ENCODE results near the gene STPG3. TPM values are rescaled to one million over a fixed set of nuclear protein-coding genes. Genes with fewer than 3 reads are reported as not detected.

STPG3 gene
- total RNA-seq, 5 donors from 2014 or later (not counting 1 experiment from before 2014, with no cell fraction given), result 0.54 TPM; not detected in 4

DNA sequence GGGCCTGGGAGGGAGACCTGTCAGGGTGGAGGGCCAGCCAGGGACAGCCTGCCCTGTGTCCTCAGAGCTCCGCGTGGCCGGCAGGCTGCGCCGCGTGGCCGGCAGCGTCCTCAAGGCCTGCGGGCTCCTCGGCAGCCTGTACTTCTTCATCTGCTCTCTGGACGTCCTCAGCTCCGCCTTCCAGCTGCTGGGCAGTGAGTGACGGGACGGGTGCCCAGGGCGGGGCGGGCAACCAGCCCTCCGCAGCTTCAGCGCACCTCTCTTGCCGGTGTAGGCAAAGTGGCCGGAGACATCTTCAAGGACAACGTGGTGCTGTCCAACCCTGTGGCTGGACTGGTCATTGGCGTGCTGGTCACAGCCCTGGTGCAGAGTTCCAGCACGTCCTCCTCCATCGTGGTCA, 18.6 kb upstream of the STPG3 start:
- peaks cover 4 to 13% (median 4%) of the 10 kb centered on the region in 3 donors for H3K4me1 Mint-ChIP-seq
- CTCF ChIA-PET, result interaction anchor here in 1 of 2 donors (0.6 kb wide), 1 partner anchor 41 kb away, joined by 3 read pairs; no protein-coding TSS in a partner anchor
- H3K27me3 Mint-ChIP-seq, result peaks cover 3 to 16% of the 10 kb centered on the region in 2 donors
- no peaks in the 10 kb centered on the region for H3K9me3 Mint-ChIP-seq
- H3K36me3 Mint-ChIP-seq, result no peaks in the 10 kb centered on the region
- DNase-seq (no peak), ATAC-seq (replicated peaks in 1 of 4) (no peak)
- no peak overlapping the region for H3K4me3 Mint-ChIP-seq
- Histone ChIP-seq H3K36me3 (ENCODE audit: control insufficient read depth in 2 of 2, extremely low read depth in 1 of 2, insufficient read depth in 1 of 2, low read length in 1 of 2) (no peaks in the 10 kb centered on the region), H3K27ac (ENCODE audit: low read length) (no peak overlapping the region), H3K4me1 (ENCODE audit: control insufficient read depth in 1 of 2, extremely low read depth in 1 of 2, insufficient read depth in 2 of 2, low read length in 2 of 2) (peaks cover 3 to 23% of the 10 kb centered on the region in 2 experiments), H3K9me3 (no peaks in the 10 kb centered on the region), H3K27me3 (replicated peaks in 1 of 2; ENCODE audit: control insufficient read depth in 2 of 2, extremely low read depth in 1 of 2, insufficient read depth in 2 of 2, low read length in 1 of 2) (peaks cover 0 to 70% of the 10 kb centered on the region in 2 experiments), H3K4me3 (ENCODE audit: control insufficient read depth in 1 of 2, extremely low read depth in 1 of 2, low read length in 1 of 2) (no peak overlapping the region)
- 91% methylated on average over 24 of the region's 24 CpGs for WGBS (ENCODE audit: insufficient coverage)
- POLR2A ChIA-PET, result no interaction called here
- H3K27ac Mint-ChIP-seq, result no peak overlapping the region

DNA sequence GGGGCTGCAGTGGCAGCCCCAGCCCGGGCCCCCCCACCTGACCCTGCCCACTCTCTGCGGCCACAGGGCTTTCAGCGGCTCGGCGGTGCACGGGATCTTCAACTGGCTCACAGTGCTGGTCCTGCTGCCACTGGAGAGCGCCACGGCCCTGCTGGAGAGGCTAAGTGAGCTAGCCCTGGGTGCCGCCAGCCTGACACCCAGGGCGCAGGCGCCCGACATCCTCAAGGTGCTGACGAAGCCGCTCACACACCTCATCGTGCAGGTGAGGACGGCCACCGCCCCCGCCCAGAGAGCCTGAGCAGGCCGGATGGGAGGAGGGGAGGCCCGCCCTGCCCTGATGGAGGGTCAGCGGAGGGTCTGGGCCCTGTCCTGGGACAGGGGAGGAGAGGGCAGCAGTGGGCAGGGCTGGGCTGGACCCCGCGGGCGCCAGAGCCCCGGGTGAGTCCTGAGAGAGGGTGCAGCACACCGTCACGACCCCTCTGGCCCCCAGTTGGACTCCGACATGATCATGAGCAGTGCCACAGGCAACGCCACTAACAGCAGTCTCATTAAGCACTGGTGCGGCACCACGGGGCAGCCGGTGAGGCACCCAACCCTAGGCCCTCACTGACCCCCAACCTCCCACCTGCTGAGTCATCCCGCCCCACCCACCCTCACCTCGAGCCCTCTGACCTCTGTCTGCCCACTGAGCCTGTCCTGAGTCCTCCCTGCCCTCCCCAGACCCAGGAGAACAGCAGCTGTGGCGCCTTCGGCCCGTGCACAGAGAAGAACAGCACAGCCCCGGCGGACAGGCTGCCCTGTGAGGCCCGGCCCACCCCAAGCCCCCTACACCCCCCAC, 17.7 kb upstream of the STPG3 start:
- POLR2A ChIA-PET, result no interaction called here
- no peak overlapping the region for H3K4me3 Mint-ChIP-seq
- Histone ChIP-seq H3K4me3 (ENCODE audit: control insufficient read depth in 1 of 2, extremely low read depth in 1 of 2, low read length in 1 of 2) (no peak overlapping the region), H3K36me3 (ENCODE audit: control insufficient read depth in 2 of 2, extremely low read depth in 1 of 2, insufficient read depth in 1 of 2, low read length in 1 of 2) (no peaks in the 10 kb centered on the region), H3K4me1 (ENCODE audit: control insufficient read depth in 1 of 2, extremely low read depth in 1 of 2, insufficient read depth in 2 of 2, low read length in 2 of 2) (peaks cover 3 to 28% of the 10 kb centered on the region in 2 experiments), H3K27ac (ENCODE audit: low read length) (no peak overlapping the region), H3K9me3 (no peaks in the 10 kb centered on the region), H3K27me3 (replicated peaks in 1 of 2; ENCODE audit: control insufficient read depth in 2 of 2, extremely low read depth in 1 of 2, insufficient read depth in 2 of 2, low read length in 1 of 2) (peaks cover 0 to 65% of the 10 kb centered on the region in 2 experiments)
- WGBS (ENCODE audit: insufficient coverage), result 82% methylated on average over 30 of the region's 40 CpGs
- H3K27ac Mint-ChIP-seq, result no peak overlapping the region
- no peaks in the 10 kb centered on the region for H3K36me3 Mint-ChIP-seq
- CTCF ChIA-PET, result interaction anchor here in 1 of 2 donors (0.6 kb wide), 1 partner anchor 42 kb away, joined by 3 read pairs; no protein-coding TSS in a partner anchor
- peaks cover 0 to 14% of the 10 kb centered on the region in 2 donors for H3K27me3 Mint-ChIP-seq
- ATAC-seq (replicated peaks in 1 of 4) (no peak), DNase-seq (no peak)
- H3K4me1 Mint-ChIP-seq, result peaks cover 4 to 14% (median 6%) of the 10 kb centered on the region in 3 donors
- no peaks in the 10 kb centered on the region for H3K9me3 Mint-ChIP-seq

DNA sequence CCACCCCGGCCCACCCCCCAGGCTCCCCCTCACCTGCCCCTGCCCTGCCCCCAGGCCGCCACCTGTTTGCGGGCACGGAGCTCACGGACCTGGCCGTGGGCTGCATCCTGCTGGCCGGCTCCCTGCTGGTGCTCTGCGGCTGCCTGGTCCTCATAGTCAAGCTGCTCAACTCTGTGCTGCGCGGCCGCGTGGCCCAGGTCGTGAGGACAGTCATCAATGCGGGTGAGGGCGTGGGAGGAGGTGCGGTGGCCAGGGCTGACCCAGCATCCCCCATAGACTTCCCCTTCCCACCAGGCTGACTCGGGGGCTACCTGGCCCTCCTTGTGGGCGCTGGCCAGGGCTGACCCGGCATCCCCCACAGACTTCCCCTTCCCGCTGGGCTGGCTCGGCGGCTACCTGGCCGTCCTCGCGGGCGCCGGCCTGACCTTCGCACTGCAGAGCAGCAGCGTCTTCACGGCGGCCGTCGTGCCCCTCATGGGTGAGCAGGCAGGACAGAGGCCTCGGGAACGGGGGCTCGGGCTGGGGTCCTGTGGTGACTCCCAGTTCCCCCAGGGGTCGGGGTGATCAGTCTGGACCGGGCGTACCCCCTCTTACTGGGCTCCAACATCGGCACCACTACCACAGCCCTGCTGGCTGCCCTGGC, 16.9 kb upstream of the STPG3 start:
- no peaks in the 10 kb centered on the region for H3K36me3 Mint-ChIP-seq
- H3K4me3 Mint-ChIP-seq, result no peak overlapping the region
- 75% methylated on average over 25 of the region's 40 CpGs for WGBS (ENCODE audit: insufficient coverage)
- ChIA-PET CTCF (no interaction called here), POLR2A (no interaction called here)
- H3K27me3 Mint-ChIP-seq, result peaks cover 0 to 14% of the 10 kb centered on the region in 2 donors
- DNase-seq (no peak), ATAC-seq (replicated peaks in 1 of 4) (no peak)
- peaks cover 3 to 36% of the 10 kb centered on the region in 2 experiments for H3K4me1 ChIP-seq (ENCODE audit: control insufficient read depth in 1 of 2, extremely low read depth in 1 of 2, insufficient read depth in 2 of 2, low read length in 2 of 2)
- H3K4me1 Mint-ChIP-seq, result peaks cover 10 to 19% (median 12%) of the 10 kb centered on the region in 3 donors
- peaks cover 0 to 57% of the 10 kb centered on the region in 2 experiments for H3K27me3 ChIP-seq (replicated peaks in 1 of 2; ENCODE audit: control insufficient read depth in 2 of 2, extremely low read depth in 1 of 2, insufficient read depth in 2 of 2, low read length in 1 of 2)
- H3K27ac ChIP-seq (ENCODE audit: low read length), result no peak overlapping the region
- no peak overlapping the region for H3K4me3 ChIP-seq (ENCODE audit: control insufficient read depth in 1 of 2, extremely low read depth in 1 of 2, low read length in 1 of 2)
- no peak overlapping the region for H3K27ac Mint-ChIP-seq
- H3K9me3 ChIP-seq, result no peaks in the 10 kb centered on the region
- H3K9me3 Mint-ChIP-seq, result no peaks in the 10 kb centered on the region
- peaks cover 0 to 3% of the 10 kb centered on the region in 2 donors for H3K36me3 ChIP-seq (ENCODE audit: control insufficient read depth in 2 of 2, extremely low read depth in 1 of 2, insufficient read depth in 1 of 2, low read length in 1 of 2)

DNA sequence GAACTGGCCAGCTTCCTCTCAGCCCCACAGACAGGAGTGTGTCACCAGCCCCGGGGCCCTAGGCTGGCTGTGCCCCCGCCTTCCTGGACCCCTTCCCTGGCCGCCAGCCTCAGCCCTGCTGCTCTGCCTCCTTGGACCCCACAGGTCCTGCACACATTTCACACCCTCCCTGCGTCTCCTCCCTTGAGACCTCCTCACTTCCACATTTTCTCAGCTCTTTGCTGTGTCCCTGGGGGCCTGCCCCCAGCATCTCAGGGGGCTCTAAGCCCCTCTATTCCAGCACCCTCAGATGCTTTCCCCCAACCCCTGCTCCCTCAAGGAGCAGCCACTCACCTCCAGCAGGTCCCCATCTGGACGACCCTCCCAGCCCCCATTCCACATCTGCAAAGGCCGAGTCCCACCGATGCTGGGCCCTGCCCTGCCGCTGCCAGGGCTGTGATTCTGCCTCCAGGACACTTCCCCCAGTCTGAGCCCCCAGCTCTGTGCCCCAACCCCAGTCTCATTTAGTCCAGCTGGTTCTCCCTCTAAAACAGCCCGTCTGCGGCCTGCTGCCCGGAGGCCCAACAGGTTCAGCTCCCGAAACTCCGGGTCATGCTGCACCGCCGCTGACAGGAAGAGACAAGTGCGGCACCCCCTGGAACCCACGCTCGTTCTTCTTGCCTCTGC, 16.2 kb upstream of the STPG3 start:
- Histone ChIP-seq H3K36me3 (ENCODE audit: control insufficient read depth in 2 of 2, extremely low read depth in 1 of 2, insufficient read depth in 1 of 2, low read length in 1 of 2) (peaks cover 0 to 3% of the 10 kb centered on the region in 2 donors), H3K4me3 (ENCODE audit: control insufficient read depth in 1 of 2, extremely low read depth in 1 of 2, low read length in 1 of 2) (no peak overlapping the region), H3K27me3 (replicated peaks in 1 of 2; ENCODE audit: control insufficient read depth in 2 of 2, extremely low read depth in 1 of 2, insufficient read depth in 2 of 2, low read length in 1 of 2) (peaks cover 0 to 50% of the 10 kb centered on the region in 2 experiments), H3K9me3 (no peaks in the 10 kb centered on the region), H3K27ac (ENCODE audit: low read length) (no peak overlapping the region), H3K4me1 (ENCODE audit: control insufficient read depth in 1 of 2, extremely low read depth in 1 of 2, insufficient read depth in 2 of 2, low read length in 2 of 2) (peaks cover 3 to 43% of the 10 kb centered on the region in 2 experiments)
- POLR2A ChIA-PET, result interaction anchor here in 1 of 2 donors (0.6 kb wide), 1 partner anchor 34 kb away, joined by 3 read pairs; no protein-coding TSS in a partner anchor
- no peak for ATAC-seq (replicated peaks in 1 of 4)
- Mint-ChIP-seq H3K27ac (no peak overlapping the region), H3K27me3 (peaks cover 0 to 11% of the 10 kb centered on the region in 2 donors), H3K9me3 (no peaks in the 10 kb centered on the region), H3K4me1 (peaks cover 10 to 24% (median 16%) of the 10 kb centered on the region in 3 donors), H3K4me3 (no peak overlapping the region), H3K36me3 (no peaks in the 10 kb centered on the region)
- no peak for DNase-seq
- CTCF ChIA-PET, result no interaction called here
- 72% methylated on average over 11 of the region's 18 CpGs for WGBS (ENCODE audit: insufficient coverage)

DNA sequence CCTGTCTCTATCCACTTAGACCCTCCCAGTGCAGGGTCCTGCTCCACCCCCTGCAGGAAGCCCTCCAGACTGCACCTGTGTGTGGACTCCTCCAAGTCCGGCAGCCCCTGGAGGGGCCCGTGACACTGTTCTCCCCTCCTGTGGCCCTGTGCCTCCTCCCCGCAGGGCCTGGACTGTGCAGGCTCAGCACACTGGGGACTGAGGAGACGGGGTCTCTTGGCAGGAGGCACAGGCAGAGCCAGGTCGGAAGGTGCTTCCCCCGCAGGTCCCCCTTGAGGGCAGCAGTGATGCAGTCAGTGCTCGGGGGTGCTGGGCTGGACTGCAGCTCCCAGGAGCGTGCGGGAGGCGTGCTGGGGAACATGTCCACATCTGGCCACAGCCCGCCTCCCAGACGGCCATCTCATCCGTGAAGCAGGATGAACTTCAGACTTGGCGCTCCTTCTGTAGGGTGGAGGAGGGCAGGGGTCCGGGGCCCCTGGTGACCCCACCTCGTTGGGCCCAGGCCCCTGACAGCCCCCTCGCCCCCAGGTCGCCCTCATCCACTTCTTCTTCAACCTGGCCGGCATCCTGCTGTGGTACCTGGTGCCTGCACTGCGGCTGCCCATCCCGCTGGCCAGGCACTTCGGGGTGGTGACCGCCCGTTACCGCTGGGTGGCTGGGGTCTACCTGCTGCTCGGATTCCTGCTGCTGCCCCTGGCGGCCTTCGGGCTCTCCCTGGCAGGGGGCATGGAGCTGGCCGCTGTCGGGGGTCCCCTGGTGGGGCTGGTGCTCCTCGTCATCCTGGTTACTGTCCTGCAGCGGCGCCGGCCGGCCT, 15.5 kb upstream of the STPG3 start:
- Mint-ChIP-seq H3K4me1 (peaks cover 10 to 24% (median 17%) of the 10 kb centered on the region in 3 donors), H3K27ac (no peak overlapping the region), H3K27me3 (peaks cover 0 to 11% of the 10 kb centered on the region in 2 donors), H3K9me3 (no peaks in the 10 kb centered on the region), H3K36me3 (no peaks in the 10 kb centered on the region), H3K4me3 (peak overlapping the region in 1 of 3 donors; percentile 16)
- DNase-seq (no peak), ATAC-seq (replicated peaks in 1 of 4) (no peak)
- H3K9me3 ChIP-seq, result no peaks in the 10 kb centered on the region
- H3K27ac ChIP-seq (ENCODE audit: low read length), result no peak overlapping the region
- H3K36me3 ChIP-seq (ENCODE audit: control insufficient read depth in 2 of 2, extremely low read depth in 1 of 2, insufficient read depth in 1 of 2, low read length in 1 of 2), result peaks cover 0 to 3% of the 10 kb centered on the region in 2 donors
- peaks cover 3 to 47% of the 10 kb centered on the region in 2 experiments for H3K4me1 ChIP-seq (ENCODE audit: control insufficient read depth in 1 of 2, extremely low read depth in 1 of 2, insufficient read depth in 2 of 2, low read length in 2 of 2)
- CTCF ChIA-PET, result interaction anchor here (0.6 to 1.2 kb wide), 7 partner anchors 21 to 968 kb away, joined by 3 to 6 read pairs (median 4); partner anchors contain the start of gene MAN1B1 (in 1 of the 2)
- H3K4me3 ChIP-seq (ENCODE audit: control insufficient read depth in 1 of 2, extremely low read depth in 1 of 2, low read length in 1 of 2), result no peak overlapping the region
- H3K27me3 ChIP-seq (replicated peaks in 1 of 2; ENCODE audit: control insufficient read depth in 2 of 2, extremely low read depth in 1 of 2, insufficient read depth in 2 of 2, low read length in 1 of 2), result peaks cover 0 to 43% of the 10 kb centered on the region in 2 experiments
- POLR2A ChIA-PET, result interaction anchor here (0.6 kb wide), 2 partner anchors 29 to 35 kb away, joined by 3 to 5 read pairs; no protein-coding TSS in a partner anchor
- 72% methylated on average over 25 of the region's 35 CpGs for WGBS (ENCODE audit: insufficient coverage)
